ENCODE measurements around the gene CHST11.
"Not testable (repeated sequence)": the region's sequence is repeated elsewhere in the genome, so short reads cannot be mapped to it uniquely, and the experiment has no call there.

Gene CHST11

GRCh38 chr12:104743202-104743580 is 286.4 kb downstream of the CHST11 start:
- H3K27me3 ChIP-seq (ENCODE audit: control insufficient read depth, low read length): peaks cover 18% of the 10 kb centered on the region; the same call in 1 of the 2 replicates
- peaks cover 32% of the 10 kb centered on the region for H3K4me1 ChIP-seq (ENCODE audit: control insufficient read depth, low read length)
- no peak overlapping the region for H3K4me2 ChIP-seq (ENCODE audit: low read length)
- no peaks in the 10 kb centered on the region for H3K36me3 ChIP-seq (ENCODE audit: control insufficient read depth, low read length)
- H3K79me2 ChIP-seq (ENCODE audit: control insufficient read depth, low read length): no peaks in the 10 kb centered on the region
- H3K9me3 ChIP-seq (ENCODE audit: control insufficient read depth, insufficient read depth, low read length): no peaks in the 10 kb centered on the region
- H3K27ac ChIP-seq (ENCODE audit: low read depth, low read length): no peak overlapping the region
- H3F3A ChIP-seq (ENCODE audit: control insufficient read depth, insufficient read depth): no peaks in the 10 kb centered on the region
- no peak overlapping the region for H3K4me3 ChIP-seq (ENCODE audit: low read length)
- TF ChIP-seq CTCF (IDR thresholded peaks at IDR 0.05; ENCODE audit: low read depth, low read length, poor library complexity, severe bottlenecking): no peak
- no peak for TF ChIP-seq EZH2phosphoT487 (IDR thresholded peaks at IDR 0.05; ENCODE audit: borderline replicate concordance, low read length)
- H3K9me2 ChIP-seq (replicated peaks; ENCODE audit: control insufficient read depth, low read length): no peaks in the 10 kb centered on the region
- peaks cover 3% of the 10 kb centered on the region; the same call in 1 of the 2 replicates for H4K20me1 ChIP-seq (ENCODE audit: control insufficient read depth, insufficient read depth, low read depth, low read length)

DNA sequence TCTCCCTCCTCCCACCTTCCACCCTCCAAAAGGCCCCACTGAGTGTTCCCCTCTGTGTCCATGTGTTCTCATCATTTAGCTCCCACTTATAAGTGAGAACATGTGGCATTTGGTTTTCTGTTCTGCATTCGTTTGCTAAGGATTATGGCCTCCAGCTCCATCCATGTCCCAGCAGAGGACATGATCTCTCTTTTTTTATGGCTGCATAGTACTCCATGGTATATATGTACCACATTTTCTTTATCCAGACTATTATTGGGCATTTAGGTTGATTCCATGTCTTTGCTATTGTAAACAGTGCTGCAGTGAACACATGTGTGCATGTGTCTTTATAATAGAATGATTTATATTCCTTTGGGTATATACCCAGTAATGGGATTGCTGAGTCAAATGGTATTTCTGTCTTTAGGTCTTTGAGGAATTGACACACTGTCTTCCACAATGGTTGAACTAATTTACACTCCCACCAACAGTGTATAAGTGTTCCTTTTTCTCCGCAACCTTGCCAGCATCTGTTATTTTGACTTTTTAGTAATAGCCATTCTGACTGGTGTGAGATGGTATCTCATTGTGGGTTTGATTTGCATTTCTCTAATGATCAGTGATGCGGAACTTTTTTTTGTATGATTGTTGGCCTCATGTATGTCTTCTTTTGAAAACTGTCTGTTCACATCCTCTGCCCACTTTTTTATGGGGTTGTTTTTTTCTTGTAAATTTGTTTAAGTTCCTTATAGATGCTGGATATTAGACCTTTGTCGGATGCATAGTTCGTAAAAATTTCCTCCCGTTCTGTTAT is 287.2 kb downstream of the CHST11 start:
- H3K4me2 ChIP-seq (ENCODE audit: low read length): peak overlapping the region; percentile 51
- H3K4me3 ChIP-seq (ENCODE audit: low read length); H3K9me3 ChIP-seq (ENCODE audit: control insufficient read depth, insufficient read depth, low read length); H3K9me2 ChIP-seq (replicated peaks; ENCODE audit: control insufficient read depth, low read length); H3K27ac ChIP-seq (ENCODE audit: low read depth, low read length); H3F3A ChIP-seq (ENCODE audit: control insufficient read depth, insufficient read depth); H3K36me3 ChIP-seq (ENCODE audit: control insufficient read depth, low read length); H3K79me2 ChIP-seq (ENCODE audit: control insufficient read depth, low read length); H4K20me1 ChIP-seq (ENCODE audit: control insufficient read depth, insufficient read depth, low read depth, low read length): not testable (repeated sequence)
- H3K27me3 ChIP-seq (ENCODE audit: control insufficient read depth, low read length): peaks cover 18% of the 10 kb centered on the region; the same call in 1 of the 2 replicates
- peaks cover 32% of the 10 kb centered on the region for H3K4me1 ChIP-seq (ENCODE audit: control insufficient read depth, low read length)

- Histone ChIP-seq H3K27ac (ENCODE audit: low read depth, low read length) (no peak overlapping the region), H3K79me2 (ENCODE audit: control insufficient read depth, low read length) (no peaks in the 10 kb centered on the region)
- no peak for TF ChIP-seq EZH2phosphoT487 (IDR thresholded peaks at IDR 0.05; ENCODE audit: borderline replicate concordance, low read length)
- no peak for TF ChIP-seq CTCF (IDR thresholded peaks at IDR 0.05; ENCODE audit: low read depth, low read length, poor library complexity, severe bottlenecking)
Observed at GRCh38 chr12:104746467-104747088, 289.8 kb downstream of the CHST11 start.

DNA sequence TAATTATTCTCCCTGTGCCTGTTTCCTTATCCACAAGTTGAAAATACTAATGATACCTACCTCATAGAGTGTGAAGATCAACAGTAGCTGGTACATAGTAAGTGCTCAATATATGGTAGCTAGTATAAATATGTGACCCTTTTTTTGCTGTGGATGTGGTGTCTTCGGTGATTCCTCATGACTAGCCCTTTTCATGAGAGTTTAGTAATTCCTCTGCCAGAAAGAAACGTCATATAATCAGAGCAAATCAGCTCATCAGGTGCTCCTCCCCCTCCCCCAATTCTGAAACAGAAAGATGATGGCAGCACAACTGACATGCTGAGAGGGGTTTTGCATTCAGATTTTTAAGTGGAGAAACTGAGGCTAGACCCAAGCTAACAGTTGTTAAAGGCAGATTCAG is 290.6 kb downstream of the CHST11 start:
- H4K20me1 ChIP-seq (ENCODE audit: control insufficient read depth, insufficient read depth, low read depth, low read length): peaks cover 3% of the 10 kb centered on the region; the same call in 1 of the 2 replicates
- H3K4me2 ChIP-seq (ENCODE audit: low read length): no peak overlapping the region

More at GRCh38 chr12:104746467-104747088, 289.8 kb downstream of the CHST11 start:
- Histone ChIP-seq H3K4me3 (ENCODE audit: low read length) (no peak overlapping the region), H3K36me3 (ENCODE audit: control insufficient read depth, low read length) (no peaks in the 10 kb centered on the region), H4K20me1 (ENCODE audit: control insufficient read depth, insufficient read depth, low read depth, low read length) (peaks cover 3% of the 10 kb centered on the region; the same call in 1 of the 2 replicates), H3F3A (ENCODE audit: control insufficient read depth, insufficient read depth) (no peaks in the 10 kb centered on the region), H3K27me3 (ENCODE audit: control insufficient read depth, low read length) (peaks cover 18% of the 10 kb centered on the region; the same call in 1 of the 2 replicates), H3K9me2 (replicated peaks; ENCODE audit: control insufficient read depth, low read length) (no peaks in the 10 kb centered on the region), H3K4me1 (ENCODE audit: control insufficient read depth, low read length) (peaks cover 34% of the 10 kb centered on the region), H3K9me3 (ENCODE audit: control insufficient read depth, insufficient read depth, low read length) (no peaks in the 10 kb centered on the region), H3K4me2 (ENCODE audit: low read length) (no peak overlapping the region)

More for the DNA sequence above, 290.6 kb downstream of the CHST11 start:
- Histone ChIP-seq H3K9me3 (ENCODE audit: control insufficient read depth, insufficient read depth, low read length) (no peaks in the 10 kb centered on the region), H3F3A (ENCODE audit: control insufficient read depth, insufficient read depth) (no peaks in the 10 kb centered on the region), H3K79me2 (ENCODE audit: control insufficient read depth, low read length) (no peaks in the 10 kb centered on the region), H3K4me3 (ENCODE audit: low read length) (no peak overlapping the region), H3K27ac (ENCODE audit: low read depth, low read length) (no peak overlapping the region), H3K9me2 (replicated peaks; ENCODE audit: control insufficient read depth, low read length) (no peaks in the 10 kb centered on the region), H3K4me1 (ENCODE audit: control insufficient read depth, low read length) (peaks cover 39% of the 10 kb centered on the region), H3K36me3 (ENCODE audit: control insufficient read depth, low read length) (no peaks in the 10 kb centered on the region), H3K27me3 (ENCODE audit: control insufficient read depth, low read length) (peaks cover 18% of the 10 kb centered on the region; the same call in 1 of the 2 replicates)
- TF ChIP-seq EZH2phosphoT487 (IDR thresholded peaks at IDR 0.05; ENCODE audit: borderline replicate concordance, low read length) (no peak), CTCF (IDR thresholded peaks at IDR 0.05; ENCODE audit: low read depth, low read length, poor library complexity, severe bottlenecking) (no peak)

All from DOHH2 (cell line).